OCI-LY3 (cell line): ENCODE data around the gene SLC4A5.

Experiments used
- CTCF ChIP-seq: fragments of 200-600, 300-600 bp; sonication (generic); IDR thresholded peaks from 2 replicates; pipeline ENCODE4 v1.5.1; 2014; ENCODE audit warnings: antibody characterized with exemption, low read length, low read depth
- EZH2phosphoT487 ChIP-seq: fragments of 200-600 bp; shearing (Covaris generic); IDR thresholded peaks from 2 replicates; pipeline ENCODE4 v1.6.1; 2018; ENCODE audit warnings: antibody characterized with exemption, mixed run types, low read depth

- TF ChIP-seq CTCF, result no peak
- TF ChIP-seq EZH2phosphoT487, result no peak
Measured at GRCh38 chr2:74252036-74252435, 91.2 kb downstream of the SLC4A5 start.
